Measurements from ENCODE around the gene FIGN. TPM values are rescaled to one million over a fixed set of nuclear protein-coding genes. Genes with fewer than 3 reads are reported as not detected.

The FIGN gene
- total RNA-seq, 1 experiment from 2014 or later, result 14.6 TPM

- H3K4me1 Mint-ChIP-seq, result peaks cover 22 to 24% of the 10 kb centered on the region in 2 experiments
- H2AK5ac ChIP-seq (ENCODE audit: insufficient read length, low read length), result no peak overlapping the region
- H3K23ac ChIP-seq (ENCODE audit: insufficient read length, low read depth, low read length), result no peak overlapping the region
- WGBS (ENCODE audit: extremely low coverage, insufficient read length, low lambda C conversion rate), result no CpG with 5 or more reads among the region's 6 CpGs
- no peak overlapping the region for H2BK120ac ChIP-seq (ENCODE audit: low read depth, low read length, poor library complexity, severe bottlenecking)
- H3K4me1 ChIP-seq (ENCODE audit: insufficient read depth, low read length), result peaks cover 3% of the 10 kb centered on the region; the same call in 1 of the 2 replicates
- no peaks in the 10 kb centered on the region for H4K20me1 ChIP-seq (ENCODE audit: control insufficient read depth, insufficient read depth, insufficient read length)
- no peak overlapping the region for H3K27ac ChIP-seq (ENCODE audit: insufficient read length, low read depth, low read length)
- H3K36me3 Mint-ChIP-seq (ENCODE audit: insufficient read depth in 1 of 3, low read depth in 3 of 3), result no peaks in the 10 kb centered on the region
- H3K27me3 Mint-ChIP-seq (ENCODE audit: low read depth), result no peaks in the 10 kb centered on the region
- H3K23me2 ChIP-seq (ENCODE audit: insufficient read length, low read depth, low read length, poor library complexity, severe bottlenecking), result no peaks in the 10 kb centered on the region
- no peak overlapping the region for H3K4me2 ChIP-seq (ENCODE audit: insufficient read depth, insufficient read length, low read length)
- H3T11ph ChIP-seq (ENCODE audit: low read length), result no peak overlapping the region
- H3K14ac ChIP-seq (ENCODE audit: insufficient read depth, low read length), result no peak overlapping the region
- H3K18ac ChIP-seq (ENCODE audit: insufficient read length, low read depth, low read length), result no peak overlapping the region
- H3K4me3 Mint-ChIP-seq, result no peak overlapping the region
- H3K79me2 ChIP-seq (ENCODE audit: insufficient read depth, low read length), result no peaks in the 10 kb centered on the region
- no peak overlapping the region for H3K56ac ChIP-seq (ENCODE audit: insufficient read length, low read depth, low read length)
- no peaks in the 10 kb centered on the region for H3K79me1 ChIP-seq (ENCODE audit: insufficient read depth, low read depth, low read length, poor library complexity, severe bottlenecking)
- no peak overlapping the region for H4K5ac ChIP-seq (ENCODE audit: insufficient read length, low read depth, low read length)
- H3K27me3 ChIP-seq (ENCODE audit: insufficient read depth, low read length), result no peaks in the 10 kb centered on the region
- no peak overlapping the region for H4K8ac ChIP-seq (replicated peaks; ENCODE audit: insufficient read length, low read depth, low read length)
- H2BK15ac ChIP-seq (ENCODE audit: low read depth, low read length), result no peak overlapping the region
- no peak overlapping the region for H2BK12ac ChIP-seq (ENCODE audit: insufficient read length, low read depth, low read length)
- H2BK20ac ChIP-seq (ENCODE audit: low read depth, low read length, poor library complexity, severe bottlenecking), result no peak overlapping the region
- no peak overlapping the region for H2BK5ac ChIP-seq (ENCODE audit: insufficient read length, low read length)
- H3K9me3 Mint-ChIP-seq, result no peaks in the 10 kb centered on the region
- H4K91ac ChIP-seq (ENCODE audit: insufficient read length, low read depth, low read length), result no peak overlapping the region
- no peak overlapping the region for H3K4ac ChIP-seq (ENCODE audit: low read depth, low read length)
- H3K9ac ChIP-seq (ENCODE audit: extremely low read depth, insufficient read length, low read length), result no peak overlapping the region
- no peaks in the 10 kb centered on the region for H3K9me3 ChIP-seq (ENCODE audit: control insufficient read depth, low read depth, low read length)
- H2AFZ ChIP-seq (ENCODE audit: low read length), result no peak overlapping the region
- H3K27ac Mint-ChIP-seq, result peak overlapping the region in 2 of 3 experiments; percentile 31 to 88; a peak in 4 of 7 replicates
- no peak for DNase-seq
- TF ChIP-seq CTCF (conservative IDR thresholded peaks at IDR 0.05), result no peak
Measured at GRCh38 chr2:163637871-163638270, 97.9 kb downstream of the FIGN start.

Measured in H9 (cell line).